Inflammatory macrophage (primary cell): Measurements from ENCODE around the gene CRMP1.
"Not testable (repeated sequence)": the region's sequence is repeated elsewhere in the genome, so short reads cannot be mapped to it uniquely, and the experiment has no call there.

Experiments
- DNase-seq, 2 donors: peaks; one replicate each; pipeline ENCODE4 v3.0.0-alpha.2; 2020 to 2022

The CRMP1 gene

DNA sequence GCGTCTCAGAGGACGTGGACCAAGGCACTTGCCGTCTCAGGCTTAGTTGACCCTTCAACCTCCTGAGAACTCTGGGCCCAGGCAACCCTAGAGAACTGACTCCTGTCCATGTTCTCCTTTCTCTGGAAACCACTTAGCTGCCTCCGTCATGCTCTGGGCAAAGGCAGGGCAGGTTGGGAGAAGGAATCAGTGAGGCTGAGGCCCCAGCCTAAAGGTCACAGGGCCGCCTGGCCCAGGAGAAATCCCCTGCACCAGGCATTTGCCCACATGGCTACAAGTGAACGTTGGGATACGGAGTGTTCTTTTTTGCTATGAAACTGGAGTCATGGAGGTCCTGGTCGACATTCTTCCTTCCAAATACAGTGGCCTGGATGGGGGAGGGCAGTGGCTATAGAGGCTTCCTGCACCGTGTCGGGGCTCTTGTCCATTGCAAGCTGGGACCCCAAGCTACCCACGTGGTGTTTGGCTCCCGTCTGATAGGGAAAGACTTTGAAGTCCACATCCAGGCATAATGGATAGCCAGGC, 76.0 kb downstream of the CRMP1 start:
- no peak for DNase-seq

DNA sequence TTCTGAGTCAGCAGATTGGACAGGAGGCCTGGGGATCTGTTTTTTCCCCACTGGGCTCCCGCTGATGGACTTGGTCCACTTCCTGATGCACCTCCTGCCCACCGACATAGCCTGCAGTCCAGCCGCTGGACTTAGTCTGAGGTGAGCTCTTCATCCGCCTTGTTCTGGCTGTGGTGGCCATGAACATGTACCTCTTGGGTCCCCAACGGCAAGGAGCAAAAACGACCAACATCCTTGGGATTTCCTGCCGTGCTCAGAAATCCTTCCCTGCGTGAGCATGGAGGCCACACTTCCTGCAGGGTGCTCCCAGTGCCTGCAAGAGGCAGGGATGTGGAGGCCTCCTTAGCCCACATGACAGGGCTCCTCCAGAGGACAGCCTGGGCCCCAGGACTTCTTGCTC, 76.8 kb downstream of the CRMP1 start:
- no peak for DNase-seq

DNA sequence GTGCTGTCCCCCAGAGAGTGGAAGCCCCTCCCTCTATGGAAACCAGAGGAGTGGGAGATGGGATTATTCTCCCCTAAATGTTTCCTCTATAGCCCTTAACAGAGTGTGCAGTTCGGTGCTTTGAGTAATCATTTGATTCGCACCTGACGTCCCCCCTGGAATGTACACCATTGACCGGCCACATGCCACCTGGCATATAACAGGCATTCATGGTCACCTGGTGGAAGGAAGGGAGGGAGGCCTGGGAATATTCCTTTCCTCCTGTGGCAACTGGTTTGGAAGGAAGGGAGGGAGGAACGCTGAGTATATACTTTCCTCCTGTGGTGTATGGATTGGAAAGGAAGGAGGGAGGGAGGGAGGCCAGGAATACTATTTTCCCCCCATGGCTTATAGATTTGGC, 77.2 kb downstream of the CRMP1 start:
- no peak for DNase-seq

DNA sequence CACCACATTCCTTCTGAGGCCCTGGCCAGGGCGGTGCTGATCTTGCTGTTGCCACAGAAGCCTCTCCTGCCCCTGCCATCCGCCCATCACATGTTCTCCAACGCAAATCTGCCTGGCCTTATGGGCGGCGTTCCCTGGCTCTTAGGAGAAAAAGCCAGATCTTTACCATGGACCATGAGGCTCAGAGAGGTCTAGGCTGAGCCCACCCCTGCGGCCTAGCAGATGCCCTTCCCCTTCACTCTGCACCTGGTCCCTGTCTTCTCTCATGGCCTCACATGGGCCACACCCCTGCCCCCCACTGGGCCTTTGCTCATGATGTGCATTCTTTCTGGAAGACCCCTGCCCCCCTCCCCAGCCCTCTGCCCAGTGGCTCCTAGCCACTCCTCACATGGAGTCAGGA, 78.5 kb downstream of the CRMP1 start:
- DNase-seq, result no peak

DNA sequence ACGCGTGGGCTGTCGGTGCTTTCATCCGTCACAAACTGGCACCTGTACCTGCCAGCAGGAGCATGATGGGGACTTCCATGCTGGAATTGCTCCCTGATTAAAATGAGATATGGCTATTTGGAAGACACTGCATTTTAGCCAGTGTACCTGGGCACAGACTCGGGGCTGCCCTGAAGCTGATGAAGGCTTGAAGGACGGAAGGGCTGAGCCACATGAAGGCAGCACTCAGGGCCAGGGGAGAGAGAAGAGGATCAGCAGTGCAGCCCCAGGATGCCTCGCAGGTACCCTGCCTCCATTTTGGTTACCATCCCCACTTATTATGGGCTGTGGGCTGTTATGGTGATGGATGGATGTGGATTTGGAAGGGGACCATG, 79.0 kb downstream of the CRMP1 start:
- no peak for DNase-seq

DNA sequence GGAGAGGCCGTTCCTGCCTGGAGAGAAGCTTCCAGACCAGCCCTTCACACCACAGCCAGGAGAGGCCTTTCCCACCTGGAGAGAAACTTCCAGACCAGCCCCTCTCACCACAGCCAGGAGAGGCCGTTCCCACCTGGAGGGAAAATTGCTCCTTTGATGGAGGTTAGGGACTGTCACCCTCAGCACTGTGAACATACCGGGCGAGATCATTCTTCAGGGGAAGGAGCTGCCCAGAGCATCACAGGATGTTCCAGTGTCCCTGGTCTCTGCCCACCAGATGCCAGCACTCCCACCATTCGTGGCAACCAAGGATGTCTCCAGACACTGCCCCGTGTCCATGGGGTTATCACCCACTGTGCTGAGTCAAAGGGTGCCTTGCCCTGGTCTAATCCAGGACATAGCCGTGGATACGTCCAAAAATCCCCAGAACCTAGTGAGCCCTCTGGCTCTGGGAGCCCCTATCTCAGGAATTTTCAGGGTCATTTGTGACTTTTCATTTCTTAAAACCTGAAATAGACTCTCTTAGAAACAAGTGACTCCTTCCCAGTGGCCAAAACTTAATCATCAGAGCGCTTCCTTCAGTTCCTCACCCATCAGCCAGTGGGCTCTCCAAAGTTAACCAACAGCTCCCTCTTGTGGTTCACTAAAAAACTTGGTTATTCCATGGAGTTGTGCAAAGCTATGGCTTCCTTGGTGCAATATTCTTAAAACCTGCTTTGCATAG, 80.2 kb downstream of the CRMP1 start:
- peak; percentile 75 for DNase-seq

DNA sequence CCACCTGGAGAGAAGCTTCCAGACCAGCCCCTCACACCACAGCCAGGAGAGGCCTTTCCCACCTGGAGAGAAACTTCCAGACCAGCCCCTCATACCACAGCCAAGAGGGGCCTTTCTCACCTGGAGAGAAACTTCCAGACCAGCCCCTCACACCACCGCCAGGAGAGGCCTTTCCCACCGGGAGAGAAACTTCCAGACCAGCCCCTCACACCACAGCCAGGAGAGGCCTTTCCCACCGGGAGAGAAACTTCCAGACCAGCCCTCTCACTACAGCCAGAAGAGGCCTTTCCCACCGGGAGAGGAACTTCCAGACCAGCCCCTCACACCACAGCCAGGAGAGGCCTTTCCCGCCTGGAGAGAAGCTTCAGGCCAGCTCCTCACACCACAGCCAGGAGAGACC, 80.8 kb downstream of the CRMP1 start:
- not testable (repeated sequence) for DNase-seq

DNA sequence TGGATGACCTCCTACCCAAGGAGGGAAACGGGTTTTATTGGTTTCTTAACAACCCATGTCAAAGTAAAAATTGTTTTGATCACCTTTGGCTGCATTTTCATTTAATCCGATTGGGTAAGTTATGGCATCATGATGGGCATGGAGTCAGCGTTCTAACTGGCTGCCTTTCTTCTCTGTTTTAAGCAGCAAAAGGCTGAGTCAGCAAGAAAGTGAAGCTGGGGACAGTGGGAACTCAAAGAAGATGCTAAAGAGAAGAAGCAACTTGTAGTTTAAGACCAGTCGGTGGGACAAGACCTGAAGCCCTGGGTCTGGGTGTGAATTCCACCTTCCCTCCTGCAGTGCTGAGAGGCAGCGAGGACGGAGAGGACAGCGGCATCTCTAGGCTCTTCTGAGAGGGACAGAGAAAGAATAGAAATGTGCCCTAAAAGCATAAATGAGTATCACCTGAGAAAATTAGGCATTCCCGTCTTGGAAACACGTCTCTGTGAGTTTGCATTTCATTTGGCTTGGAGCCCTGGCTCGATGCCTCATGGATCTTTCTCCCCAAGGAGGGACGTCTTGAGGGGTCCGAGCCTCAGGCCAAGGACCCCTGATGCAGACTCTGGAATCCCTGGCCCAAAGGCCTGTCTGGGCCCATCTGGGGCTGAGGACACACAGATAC, 82.0 kb downstream of the CRMP1 start:
- no peak for DNase-seq

DNA sequence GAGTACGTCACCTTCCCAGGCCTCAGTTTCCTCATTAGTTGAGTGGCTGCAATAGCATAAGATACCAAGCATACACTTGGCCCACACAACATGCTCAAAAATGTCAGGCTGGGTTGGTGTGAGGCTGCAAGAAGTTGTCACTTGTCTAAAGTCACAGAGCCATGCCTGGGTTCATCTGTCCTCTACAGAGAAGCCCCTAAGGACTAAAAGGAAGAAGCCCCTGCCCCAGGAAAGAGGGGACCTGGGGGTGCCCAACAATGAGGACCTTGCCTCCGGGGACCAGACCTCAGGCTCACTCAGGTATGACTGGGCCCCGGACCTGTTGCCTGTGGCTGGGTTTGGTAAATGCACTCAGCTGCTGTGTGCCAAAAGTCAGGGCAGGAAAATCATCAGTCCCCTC, 82.7 kb downstream of the CRMP1 start:
- DNase-seq, result no peak

DNA sequence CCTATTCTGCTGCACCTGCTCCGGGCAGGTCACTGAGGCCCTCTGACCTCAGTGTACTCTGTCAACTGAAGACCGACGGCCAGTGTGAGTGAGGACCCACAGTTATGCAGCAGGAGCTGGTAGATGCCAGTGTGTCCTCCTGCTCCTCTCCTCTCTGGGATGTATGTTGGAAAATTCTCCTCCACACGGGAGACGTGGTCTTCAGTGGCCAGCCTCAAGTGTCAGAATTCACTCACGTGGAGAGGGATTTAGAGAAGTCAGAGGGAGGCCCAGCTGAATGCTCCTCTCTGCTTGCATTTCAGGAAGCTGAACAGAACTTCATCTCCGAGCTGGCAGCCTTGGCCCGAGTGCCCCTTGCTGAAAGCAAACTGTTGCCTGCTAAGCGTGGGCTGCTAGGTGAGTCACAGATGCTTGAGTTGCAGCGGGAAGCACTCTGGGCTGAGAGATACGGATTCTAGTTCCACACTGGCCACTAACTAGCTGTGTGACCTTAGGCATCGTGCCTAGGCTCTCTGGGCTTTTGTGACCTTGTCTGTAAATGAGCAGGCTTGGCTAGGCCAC, 83.6 kb downstream of the CRMP1 start:
- no peak for DNase-seq

DNA sequence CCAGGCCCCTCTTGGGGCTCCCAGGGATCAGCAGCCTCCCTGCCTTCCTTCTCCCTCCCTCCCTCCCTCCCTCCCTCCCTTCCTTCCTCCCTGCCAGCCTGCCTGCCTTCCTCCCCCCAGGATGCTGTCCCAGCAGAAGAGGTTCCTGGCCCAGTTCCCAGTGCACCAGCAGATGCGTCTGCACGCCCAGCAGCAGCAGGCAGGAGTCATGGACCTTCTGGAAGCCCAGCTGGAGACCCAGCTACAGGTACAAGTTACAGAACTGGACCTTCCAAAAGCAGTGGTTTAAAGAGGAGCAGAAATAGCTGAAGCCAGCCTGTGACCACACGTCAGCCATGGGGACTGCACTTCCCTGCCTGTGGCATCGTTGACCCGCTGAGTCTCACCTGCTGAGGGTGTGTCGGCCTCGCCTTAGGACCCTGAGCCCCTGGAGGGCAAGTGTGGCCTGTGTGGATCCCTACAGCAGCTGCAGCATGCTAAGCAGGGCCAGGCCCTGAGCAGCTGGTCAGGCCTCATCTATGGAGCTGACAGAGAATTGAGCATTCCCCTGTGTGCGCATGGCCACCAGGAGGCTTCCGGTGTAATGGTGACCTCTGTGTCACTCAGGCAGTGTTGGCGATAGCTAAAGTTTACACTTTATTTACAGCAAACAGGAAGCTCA, 84.7 kb downstream of the CRMP1 start:
- no peak for DNase-seq

DNA sequence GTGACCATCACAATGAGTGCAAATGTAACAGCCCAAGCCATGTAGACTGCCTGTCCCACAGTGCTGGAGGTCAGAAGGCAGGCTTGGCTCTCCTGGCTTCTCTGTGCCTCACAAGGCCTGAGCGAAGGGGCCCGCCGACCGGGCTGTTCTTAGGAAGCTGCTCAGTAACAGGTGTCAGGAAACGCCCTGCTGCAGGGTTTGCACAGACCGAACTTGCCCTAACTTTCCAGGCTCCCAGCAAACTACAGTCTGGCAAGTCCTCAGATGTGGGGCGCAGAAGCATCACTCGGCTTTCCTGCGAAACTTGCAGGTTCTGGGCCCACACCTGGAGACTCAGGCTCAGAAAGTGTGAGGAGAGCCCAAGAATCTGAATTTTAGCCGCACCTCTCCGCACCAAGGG, 87.6 kb downstream of the CRMP1 start:
- no peak for DNase-seq

DNA sequence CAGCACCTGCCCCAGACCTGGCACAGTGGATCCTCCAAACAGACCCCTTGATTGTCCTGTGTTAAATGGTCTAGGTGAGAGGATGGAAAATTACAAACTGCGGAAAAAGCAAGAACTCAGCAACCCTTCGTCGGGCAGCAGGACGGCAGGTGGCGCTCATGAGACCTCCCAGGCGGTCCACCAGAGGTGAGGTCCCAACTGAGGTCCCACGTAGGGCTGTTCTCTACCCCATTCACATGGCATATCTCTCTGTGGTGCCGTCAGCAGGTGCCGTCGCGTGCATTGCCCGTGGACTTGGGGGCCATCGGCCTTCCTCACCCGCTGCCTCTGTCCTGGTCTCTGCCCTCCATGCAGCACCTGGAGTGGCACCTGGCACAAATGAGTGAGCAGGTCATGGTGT, 88.2 kb downstream of the CRMP1 start:
- no peak for DNase-seq

DNA sequence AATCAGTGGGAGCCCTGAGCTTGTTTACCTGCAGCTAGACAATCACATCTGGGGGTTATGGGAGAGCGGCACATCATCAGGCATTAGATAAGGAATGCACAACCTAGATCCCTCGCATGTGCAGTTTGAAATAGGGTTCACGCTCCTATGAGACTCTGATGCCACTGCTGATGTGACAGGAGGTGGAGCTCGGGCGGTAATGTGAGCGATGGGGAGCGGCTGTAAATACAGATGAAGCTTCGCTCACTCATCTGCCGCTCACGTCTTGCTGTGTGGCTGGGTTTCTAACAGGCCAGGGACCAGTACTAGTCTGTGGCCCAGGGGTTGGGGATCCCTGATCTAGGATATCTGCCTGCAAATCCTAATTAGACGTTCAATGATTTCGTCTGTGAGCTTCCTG, 90.3 kb downstream of the CRMP1 start:
- no peak for DNase-seq

DNA sequence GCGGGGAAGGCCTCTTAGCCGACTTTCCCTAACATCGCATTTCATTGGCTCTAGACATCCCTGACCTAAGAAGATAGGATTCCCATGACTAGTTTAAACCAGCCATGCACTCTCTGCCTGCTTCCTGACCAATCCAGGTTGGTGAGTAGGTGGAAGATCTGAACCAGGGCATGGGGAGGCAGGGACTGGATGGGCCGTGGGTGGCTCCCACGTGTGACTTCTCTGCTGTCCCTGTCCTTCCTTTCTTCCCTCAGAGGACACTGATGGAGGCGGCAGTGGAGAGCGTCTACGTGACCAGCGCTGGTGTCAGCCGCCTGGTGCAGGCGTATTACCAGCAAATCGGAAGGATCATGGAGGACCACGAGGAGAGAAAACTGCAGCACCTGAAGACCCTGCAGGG, 91.2 kb downstream of the CRMP1 start:
- no peak for DNase-seq

DNA sequence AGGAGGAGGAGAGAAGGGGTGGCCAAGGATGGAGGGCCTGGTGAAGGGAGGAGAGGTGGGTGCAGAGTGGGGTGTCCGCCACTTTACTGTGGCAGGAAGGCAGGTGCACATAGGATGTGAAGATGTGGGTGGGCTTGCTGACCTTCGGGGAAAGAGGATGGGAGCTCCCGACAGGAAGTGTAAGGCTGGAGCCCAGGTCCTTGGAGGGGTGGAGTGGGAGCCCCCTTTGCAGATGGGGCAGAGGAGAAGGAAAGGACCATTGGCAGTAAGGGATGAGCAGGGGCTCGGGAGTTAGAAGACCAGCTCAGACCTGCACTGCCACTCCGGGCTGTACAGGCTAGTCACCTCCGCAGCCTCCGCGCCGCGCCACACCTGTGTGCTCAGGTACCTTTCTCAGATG, 92.4 kb downstream of the CRMP1 start:
- no peak for DNase-seq

DNA sequence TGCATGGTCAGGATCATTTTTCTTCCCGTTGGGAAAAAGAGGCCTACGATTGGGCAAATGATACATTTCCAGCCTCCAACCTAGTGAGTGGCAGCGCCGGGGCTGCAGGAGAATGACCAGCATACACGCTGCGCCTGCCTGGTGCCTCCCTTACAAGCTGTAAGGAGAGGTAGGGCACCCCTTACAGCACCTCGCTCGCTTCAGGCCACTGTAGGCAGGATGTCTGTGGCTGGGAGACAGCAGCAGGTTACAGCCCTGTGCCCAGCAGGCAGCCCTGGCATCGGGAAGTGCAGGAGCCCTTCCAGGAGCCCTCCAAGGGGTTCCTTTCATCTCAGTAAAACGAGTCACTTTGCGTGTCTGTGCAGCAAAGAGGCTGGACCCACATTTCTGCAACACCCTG, 93.5 kb downstream of the CRMP1 start:
- no peak for DNase-seq

DNA sequence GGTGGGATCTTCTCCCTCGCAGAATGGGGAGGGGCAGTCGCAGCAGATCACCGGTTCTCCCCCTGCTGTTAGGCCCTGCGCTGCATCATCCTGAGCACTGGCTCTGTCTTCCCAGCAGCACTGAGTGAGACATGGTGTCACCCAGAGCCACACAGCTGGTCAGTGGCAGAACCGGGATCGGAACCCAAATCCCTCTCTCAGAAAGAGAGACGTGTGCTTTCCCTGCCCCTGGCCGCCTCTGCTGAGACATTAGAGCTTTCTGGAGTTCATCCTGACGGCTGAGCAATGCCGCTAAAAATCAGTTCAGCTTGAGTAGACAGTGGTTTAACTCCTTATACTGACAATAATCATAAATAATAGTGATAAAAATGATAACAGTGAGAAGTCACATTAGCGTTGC, 93.9 kb downstream of the CRMP1 start:
- no peak for DNase-seq

DNA sequence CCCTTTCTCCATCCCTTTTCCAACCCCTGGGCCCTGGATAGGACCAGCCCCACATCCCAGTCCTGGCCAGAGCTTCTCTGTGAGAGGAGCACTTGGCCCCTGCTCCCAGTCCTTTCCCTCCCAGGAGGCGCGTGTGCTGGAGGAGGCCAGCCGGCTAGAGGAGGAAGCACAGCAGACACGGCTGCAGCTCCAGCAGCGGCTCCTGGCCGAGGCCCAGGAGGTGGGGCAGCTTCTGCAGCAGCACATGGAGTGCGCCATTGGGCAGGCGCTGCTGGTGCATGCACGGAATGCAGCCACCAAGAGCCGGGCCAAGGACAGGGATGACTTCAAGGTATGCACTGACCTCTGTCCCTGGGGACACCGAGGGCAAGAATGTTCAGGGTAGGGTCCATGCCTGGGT, 94.4 kb downstream of the CRMP1 start:
- no peak for DNase-seq

DNA sequence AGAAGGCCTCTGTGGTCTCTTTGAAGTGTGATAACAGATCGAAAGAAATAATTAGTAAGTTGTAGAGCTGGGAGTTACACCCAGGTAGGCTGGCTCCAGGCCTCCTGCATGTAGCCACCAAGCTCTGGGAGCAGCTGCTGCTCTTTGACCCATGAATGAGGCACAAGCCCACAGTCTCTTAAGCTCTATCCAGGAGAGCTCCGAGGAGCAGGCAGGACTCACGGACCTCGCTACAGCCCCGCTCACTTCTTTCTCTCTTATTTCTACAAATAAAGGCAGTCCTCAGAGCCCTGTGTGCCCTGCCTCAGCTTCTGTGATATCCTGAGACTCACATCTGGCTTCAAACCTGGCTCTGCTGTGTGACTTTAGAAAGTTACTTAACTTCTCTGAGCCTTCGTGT, 95.0 kb downstream of the CRMP1 start:
- DNase-seq, result no peak

DNA sequence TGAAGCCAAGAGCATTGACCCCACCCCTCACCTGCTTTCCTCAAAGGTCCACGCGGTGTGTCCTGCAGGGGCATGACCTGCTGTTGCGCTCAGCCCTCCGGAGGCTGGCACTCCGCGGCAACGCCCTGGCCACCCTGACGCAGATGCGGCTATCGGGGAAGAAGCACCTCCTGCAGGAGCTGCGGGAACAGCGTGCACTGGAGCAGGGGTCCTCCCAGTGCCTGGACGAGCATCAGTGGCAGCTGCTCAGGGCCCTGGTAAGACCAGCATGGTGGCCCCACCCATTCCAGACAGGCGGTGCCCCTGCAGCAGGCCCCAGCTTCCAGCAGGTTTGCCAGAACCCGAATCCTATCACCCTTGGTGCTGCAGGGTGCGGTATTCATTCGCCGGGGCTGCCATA, 95.9 kb downstream of the CRMP1 start:
- no peak for DNase-seq

DNA sequence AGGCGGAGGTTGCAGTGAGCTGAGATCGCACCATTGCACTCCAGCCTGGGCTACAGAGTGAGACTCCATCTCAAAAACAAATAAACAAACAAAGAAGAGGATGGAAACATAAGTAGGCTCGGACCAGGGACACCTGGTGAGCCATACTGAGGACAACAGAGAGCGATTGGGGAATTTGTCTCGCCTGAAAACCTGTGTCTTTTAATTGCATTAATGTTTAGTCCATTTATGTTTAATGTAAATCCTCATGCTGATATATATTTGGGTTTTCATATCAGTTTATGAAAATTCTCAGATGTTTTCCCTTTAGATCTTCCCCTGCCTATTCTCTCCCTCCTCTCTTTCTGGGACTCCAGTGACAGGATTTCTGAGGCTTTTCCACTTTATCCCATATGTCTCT, 97.3 kb downstream of the CRMP1 start:
- DNase-seq, result no peak

DNA sequence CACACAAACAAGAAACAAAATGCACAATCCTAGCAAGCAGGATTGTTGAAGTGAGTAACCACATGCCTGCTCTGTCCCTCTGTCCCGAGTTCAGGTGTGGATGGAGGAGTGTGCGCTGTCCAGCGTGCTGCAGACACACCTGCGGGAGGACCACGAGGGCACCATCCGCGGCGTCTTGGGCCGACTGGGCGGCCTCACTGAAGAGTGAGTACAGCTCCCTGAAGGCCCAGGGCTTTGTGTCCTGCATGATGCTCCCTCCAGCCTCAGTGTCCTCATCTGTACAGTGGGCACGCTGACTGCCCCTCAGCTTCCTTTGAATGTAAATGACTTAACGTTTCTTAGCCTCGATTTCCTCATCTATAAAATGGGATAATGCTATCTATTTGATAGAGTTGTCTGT, 99.4 kb downstream of the CRMP1 start:
- DNase-seq, result no peak

DNA sequence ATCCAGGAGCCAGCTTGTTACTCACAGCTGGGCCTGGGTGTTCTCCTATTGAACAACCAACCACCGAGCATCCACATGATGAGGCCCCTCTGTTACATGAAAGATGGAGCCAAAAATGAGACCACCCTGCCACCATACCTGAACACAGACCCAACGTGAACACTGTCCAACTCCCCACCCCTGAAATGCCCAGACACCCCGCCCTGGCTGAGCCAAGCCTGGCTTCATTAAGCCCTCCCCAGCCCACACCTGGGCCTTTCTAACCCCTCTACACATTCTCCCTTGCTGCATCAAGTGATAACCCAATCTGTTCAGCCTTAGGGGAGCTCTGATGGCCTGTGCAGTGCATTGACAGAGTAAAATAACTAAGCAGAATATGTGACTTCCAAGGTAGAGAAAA, 101.2 kb downstream of the CRMP1 start:
- DNase-seq, result no peak
